Ishikawa (cell line): ENCODE results near the gene THSD4.

Source experiments
- CEBPB ChIP-seq: IDR thresholded peaks from 2 replicates; pipeline ENCODE4 v1.6.1; 2012
- CREB1 ChIP-seq: IDR thresholded peaks from 2 replicates; pipeline ENCODE4 v1.6.1; 2012; ENCODE audit warnings: low read depth
- EGR1 ChIP-seq: IDR thresholded peaks from 2 replicates; pipeline ENCODE4 v1.6.1; 2012
- EP300 ChIP-seq: IDR thresholded peaks from 2 replicates; pipeline ENCODE4 v1.6.1; 2012; ENCODE audit warnings: borderline replicate concordance
- FOXM1 ChIP-seq: IDR thresholded peaks from 2 replicates; pipeline ENCODE4 v1.6.1; 2012; ENCODE audit warnings: low read depth, borderline replicate concordance
- MAX ChIP-seq: IDR thresholded peaks from 2 replicates; pipeline ENCODE4 v1.6.1; 2012
- NFIC ChIP-seq: IDR thresholded peaks from 2 replicates; pipeline ENCODE4 v1.6.1; 2012
- RAD21 ChIP-seq: IDR thresholded peaks from 2 replicates; pipeline ENCODE4 v1.6.1; 2012; ENCODE audit warnings: low read depth
- REST ChIP-seq: IDR thresholded peaks from 2 replicates; pipeline ENCODE4 v1.6.1; 2012; ENCODE audit warnings: low read depth, mild to moderate bottlenecking
- TAF1 ChIP-seq: IDR thresholded peaks from 2 replicates; pipeline ENCODE4 v1.6.1; 2012; ENCODE audit warnings: low read depth, mild to moderate bottlenecking
- TCF12 ChIP-seq: IDR thresholded peaks from 2 replicates; pipeline ENCODE4 v1.6.1; 2012; ENCODE audit warnings: low read depth
- TEAD4 ChIP-seq: IDR thresholded peaks from 2 replicates; pipeline ENCODE4 v1.6.1; 2012
- USF1 ChIP-seq: IDR thresholded peaks from 2 replicates; pipeline ENCODE4 v1.6.1; 2012
- YY1 ChIP-seq: IDR thresholded peaks from 2 replicates; pipeline ENCODE4 v1.6.1; 2012; ENCODE audit warnings: low read depth
- ZBTB7A ChIP-seq: IDR thresholded peaks from 2 replicates; pipeline ENCODE4 v1.6.1; 2012; ENCODE audit warnings: low read depth

The THSD4 gene

GRCh38 chr15:71737761-71738160 lies 622.5 kb downstream of the THSD4 start:
- TF ChIP-seq CEBPB (no peak), EP300 (no peak), MAX (no peak), NFIC (no peak), USF1 (no peak), CREB1 (no peak), TAF1 (no peak), ZBTB7A (no peak), TEAD4 (no peak), EGR1 (no peak), TCF12 (no peak), RAD21 (no peak), FOXM1 (no peak), YY1 (no peak), REST (no peak)

- TF ChIP-seq RAD21 (no peak), EP300 (no peak), MAX (no peak)
Observed at GRCh38 chr15:71739355-71739754, 624.1 kb downstream of the THSD4 start.

- no peak for TF ChIP-seq YY1
- TF ChIP-seq NFIC = no peak
- TF ChIP-seq CEBPB = no peak
- no peak for TF ChIP-seq EP300
- TF ChIP-seq TEAD4 = no peak
- no peak for TF ChIP-seq ZBTB7A
- no peak for TF ChIP-seq MAX
- TF ChIP-seq RAD21 = no peak
- TF ChIP-seq CREB1 = no peak
- TF ChIP-seq EGR1 = no peak
- no peak for TF ChIP-seq TAF1
- no peak for TF ChIP-seq TCF12
- no peak for TF ChIP-seq USF1
- TF ChIP-seq REST = no peak
- no peak for TF ChIP-seq FOXM1
Observed at GRCh38 chr15:71742964-71743363, 627.7 kb downstream of the THSD4 start.

- TF ChIP-seq TEAD4 = no peak
- TF ChIP-seq RAD21 = peak; percentile 65
- TF ChIP-seq FOXM1 = no peak
Observed at GRCh38 chr15:71743861-71744382, 628.7 kb downstream of the THSD4 start.

GRCh38 chr15:71746719-71747118 lies 631.4 kb downstream of the THSD4 start:
- no peak for TF ChIP-seq RAD21
- TF ChIP-seq TEAD4 = no peak
- TF ChIP-seq EP300 = no peak
- TF ChIP-seq REST = no peak
- TF ChIP-seq NFIC = no peak
- TF ChIP-seq EGR1 = no peak
- no peak for TF ChIP-seq MAX
- no peak for TF ChIP-seq FOXM1
- no peak for TF ChIP-seq CEBPB
- no peak for TF ChIP-seq YY1
- TF ChIP-seq USF1 = no peak
- TF ChIP-seq ZBTB7A = no peak
- no peak for TF ChIP-seq CREB1
- TF ChIP-seq TAF1 = no peak
- TF ChIP-seq TCF12 = no peak
